ENCODE measurements around the gene PSMB1. TPM values are rescaled to one million over a fixed set of nuclear protein-coding genes. Genes with fewer than 3 reads are reported as not detected.
A peak's percentile ranks its signal among the peaks of the same experiment; 100 is the strongest.

Gene PSMB1
- total and polyA plus RNA-seq, 4 donors = 118 to 365 (median 228) TPM

GRCh38 chr6:170524172-170524502 lies 29.0 kb downstream of the PSMB1 start:
- Histone ChIP-seq H3K9ac (ENCODE audit: insufficient read depth in 1 of 2, low read length in 2 of 2) (no peak overlapping the region), H3K27ac (ENCODE audit: low read depth in 1 of 2, low read length in 1 of 2) (peak overlapping the region; percentile 43 to 71), H3K4me1 (ENCODE audit: control insufficient read depth in 5 of 5, insufficient read depth in 5 of 5, low read length in 5 of 5) (peaks cover 0 to 14% (median 5%) of the 10 kb centered on the region in 5 donors), H3K9me3 (ENCODE audit: control insufficient read depth in 4 of 4, insufficient read depth in 3 of 4, low read length in 3 of 4) (no peaks in the 10 kb centered on the region), H3K4me3 (no peak overlapping the region), H3K36me3 (ENCODE audit: control insufficient read depth in 4 of 4, insufficient read depth in 4 of 4, low read length in 4 of 4) (no peaks in the 10 kb centered on the region), H3K27me3 (ENCODE audit: control insufficient read depth in 3 of 3, insufficient read depth in 3 of 3, low read length in 2 of 3) (peaks cover 0 to 3% (median 0%) of the 10 kb centered on the region in 3 donors)
- ATAC-seq (ENCODE audit: insufficient read depth, low FRiP score) (no peak), DNase-seq (no peak)
- 67 to 73% methylated on average over 5 of the region's 5 CpGs for WGBS, 2 donors
- TF ChIP-seq, protein P1, sequence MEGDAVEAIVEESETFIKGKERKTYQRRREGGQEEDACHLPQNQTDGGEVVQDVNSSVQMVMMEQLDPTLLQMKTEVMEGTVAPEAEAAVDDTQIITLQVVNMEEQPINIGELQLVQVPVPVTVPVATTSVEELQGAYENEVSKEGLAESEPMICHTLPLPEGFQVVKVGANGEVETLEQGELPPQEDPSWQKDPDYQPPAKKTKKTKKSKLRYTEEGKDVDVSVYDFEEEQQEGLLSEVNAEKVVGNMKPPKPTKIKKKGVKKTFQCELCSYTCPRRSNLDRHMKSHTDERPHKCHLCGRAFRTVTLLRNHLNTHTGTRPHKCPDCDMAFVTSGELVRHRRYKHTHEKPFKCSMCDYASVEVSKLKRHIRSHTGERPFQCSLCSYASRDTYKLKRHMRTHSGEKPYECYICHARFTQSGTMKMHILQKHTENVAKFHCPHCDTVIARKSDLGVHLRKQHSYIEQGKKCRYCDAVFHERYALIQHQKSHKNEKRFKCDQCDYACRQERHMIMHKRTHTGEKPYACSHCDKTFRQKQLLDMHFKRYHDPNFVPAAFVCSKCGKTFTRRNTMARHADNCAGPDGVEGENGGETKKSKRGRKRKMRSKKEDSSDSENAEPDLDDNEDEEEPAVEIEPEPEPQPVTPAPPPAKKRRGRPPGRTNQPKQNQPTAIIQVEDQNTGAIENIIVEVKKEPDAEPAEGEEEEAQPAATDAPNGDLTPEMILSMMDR (IDR thresholded peaks at IDR 0.05; ENCODE audit: control extremely low read depth, extremely low read depth) = no peak

- DNase-seq (peak in 1 of 3 donors; percentile 33), ATAC-seq (ENCODE audit: insufficient read depth, low FRiP score) (no peak)
- Histone ChIP-seq H3K36me3 (ENCODE audit: control insufficient read depth in 4 of 4, insufficient read depth in 4 of 4, low read length in 4 of 4) (no peaks in the 10 kb centered on the region), H3K9me3 (ENCODE audit: control insufficient read depth in 4 of 4, insufficient read depth in 3 of 4, low read length in 3 of 4) (no peaks in the 10 kb centered on the region), H3K4me1 (ENCODE audit: control insufficient read depth in 5 of 5, insufficient read depth in 5 of 5, low read length in 5 of 5) (peaks cover 0 to 14% (median 5%) of the 10 kb centered on the region in 5 donors), H3K27me3 (ENCODE audit: control insufficient read depth in 3 of 3, insufficient read depth in 3 of 3, low read length in 2 of 3) (peaks cover 0 to 3% (median 0%) of the 10 kb centered on the region in 3 donors), H3K27ac (ENCODE audit: low read depth in 1 of 2, low read length in 1 of 2) (peak overlapping the region; percentile 44 to 71), H3K4me3 (no peak overlapping the region), H3K9ac (ENCODE audit: insufficient read depth in 1 of 2, low read length in 2 of 2) (no peak overlapping the region)
- TF ChIP-seq, protein P1 (IDR thresholded peaks at IDR 0.05; ENCODE audit: control extremely low read depth, extremely low read depth) = no peak
- 36 to 42% methylated on average over 9 of the region's 9 CpGs for WGBS, 2 donors
These were observed 29.6 kb downstream of the PSMB1 start for GRCh38 chr6:170523256-170524171.

GRCh38 chr6:170522565-170523183 lies 30.4 kb downstream of the PSMB1 start:
- no peak overlapping the region for H3K9ac ChIP-seq (ENCODE audit: insufficient read depth in 1 of 2, low read length in 2 of 2)
- peaks cover 0 to 3% (median 0%) of the 10 kb centered on the region in 3 donors for H3K27me3 ChIP-seq (ENCODE audit: control insufficient read depth in 3 of 3, insufficient read depth in 3 of 3, low read length in 2 of 3)
- H3K9me3 ChIP-seq (ENCODE audit: control insufficient read depth in 4 of 4, insufficient read depth in 3 of 4, low read length in 3 of 4) = no peaks in the 10 kb centered on the region
- ATAC-seq (ENCODE audit: insufficient read depth, low FRiP score) (no peak), DNase-seq (peak in 2 of 3 donors; percentile 11 to 32)
- peak overlapping the region in 1 of 2 donors; percentile 44 for H3K27ac ChIP-seq (ENCODE audit: low read depth in 1 of 2, low read length in 1 of 2)
- WGBS, 2 donors = 78 to 82% methylated on average over 10 of the region's 10 CpGs
- no peaks in the 10 kb centered on the region for H3K36me3 ChIP-seq (ENCODE audit: control insufficient read depth in 4 of 4, insufficient read depth in 4 of 4, low read length in 4 of 4)
- H3K4me1 ChIP-seq (ENCODE audit: control insufficient read depth in 5 of 5, insufficient read depth in 5 of 5, low read length in 5 of 5) = peaks cover 0 to 14% (median 5%) of the 10 kb centered on the region in 5 donors
- H3K4me3 ChIP-seq = no peak overlapping the region
- TF ChIP-seq, protein P1 (IDR thresholded peaks at IDR 0.05; ENCODE audit: control extremely low read depth, extremely low read depth) = no peak

Measured in lung (tissue), 12 donors.